ENCODE results near the gene RNF38. TPM values are rescaled to one million over a fixed set of nuclear protein-coding genes. Genes with fewer than 3 reads are reported as not detected.
"Not testable (repeated sequence)": the region's sequence is repeated elsewhere in the genome, so short reads cannot be mapped to it uniquely, and the experiment has no call there.

RNF38 gene
- total RNA-seq, result 10 to 100 TPM; 37.0 to 40.2 TPM

- no peak for DNase-seq
- Mint-ChIP-seq H3K27me3 (no peaks in the 10 kb centered on the region), H3K9me3 (peaks cover 1% of the 10 kb centered on the region), H3K4me3 (peak within 1 kb of the TSS; percentile 95), H3K27ac (peak within 1 kb of the TSS; percentile 96), H3K36me3 (peaks cover 14% of the 10 kb centered on the region), H3K4me1 (peaks cover 37% of the 10 kb centered on the region)
These were observed at the start of gene RNF38 for GRCh38 chr9:36399980-36400331. Gene RNF38, minus strand, starts transcription at chr9:36400269. Its CDS starts 161 bp downstream, at chr9:36400108.

GRCh38 chr9:36448555-36448954, 48.5 kb upstream of the RNF38 start:
- not testable (repeated sequence) for H3K27ac Mint-ChIP-seq, H3K27me3 Mint-ChIP-seq, DNase-seq, H3K4me3 Mint-ChIP-seq, H3K36me3 Mint-ChIP-seq, H3K9me3 Mint-ChIP-seq
- H3K4me1 Mint-ChIP-seq, result peaks cover 19% of the 10 kb centered on the region

GRCh38 chr9:36448017-36448416, 47.9 kb upstream of the RNF38 start:
- Mint-ChIP-seq H3K4me3 (no peak overlapping the region), H3K27me3 (no peaks in the 10 kb centered on the region), H3K4me1 (peaks cover 22% of the 10 kb centered on the region), H3K9me3 (no peaks in the 10 kb centered on the region), H3K27ac (no peak overlapping the region), H3K36me3 (peaks cover 9% of the 10 kb centered on the region)
- no peak for DNase-seq

GRCh38 chr9:36446678-36447077, 46.6 kb upstream of the RNF38 start:
- not testable (repeated sequence) for H3K9me3 Mint-ChIP-seq, H3K27me3 Mint-ChIP-seq, H3K36me3 Mint-ChIP-seq, H3K27ac Mint-ChIP-seq, DNase-seq, H3K4me3 Mint-ChIP-seq
- peaks cover 31% of the 10 kb centered on the region for H3K4me1 Mint-ChIP-seq

GRCh38 chr9:36445800-36446361, 45.8 kb upstream of the RNF38 start:
- Mint-ChIP-seq H3K27ac (no peak overlapping the region), H3K4me3 (no peak overlapping the region), H3K9me3 (no peaks in the 10 kb centered on the region), H3K4me1 (peaks cover 33% of the 10 kb centered on the region), H3K27me3 (no peaks in the 10 kb centered on the region), H3K36me3 (peaks cover 6% of the 10 kb centered on the region)
- no peak for DNase-seq

GRCh38 chr9:36444203-36444602, 44.1 kb upstream of the RNF38 start:
- H3K27me3 Mint-ChIP-seq, result no peaks in the 10 kb centered on the region
- peaks cover 34% of the 10 kb centered on the region for H3K4me1 Mint-ChIP-seq
- DNase-seq, result no peak
- peaks cover 12% of the 10 kb centered on the region for H3K36me3 Mint-ChIP-seq
- no peak overlapping the region for H3K4me3 Mint-ChIP-seq
- H3K27ac Mint-ChIP-seq, result no peak overlapping the region
- no peaks in the 10 kb centered on the region for H3K9me3 Mint-ChIP-seq

GRCh38 chr9:36443581-36443980, 43.5 kb upstream of the RNF38 start:
- Mint-ChIP-seq H3K4me3 (no peak overlapping the region), H3K4me1 (peaks cover 37% of the 10 kb centered on the region), H3K9me3 (no peaks in the 10 kb centered on the region), H3K27ac (no peak overlapping the region), H3K36me3 (peaks cover 12% of the 10 kb centered on the region), H3K27me3 (no peaks in the 10 kb centered on the region)
- no peak for DNase-seq

- Mint-ChIP-seq H3K4me3 (no peak overlapping the region), H3K27me3 (no peaks in the 10 kb centered on the region), H3K9me3 (no peaks in the 10 kb centered on the region), H3K27ac (no peak overlapping the region), H3K4me1 (peaks cover 38% of the 10 kb centered on the region), H3K36me3 (peaks cover 12% of the 10 kb centered on the region)
- no peak for DNase-seq
These were observed 42.6 kb upstream of the RNF38 start for GRCh38 chr9:36442710-36443109.

GRCh38 chr9:36441966-36442365, 41.9 kb upstream of the RNF38 start:
- Mint-ChIP-seq H3K27ac (peak overlapping the region; percentile 0), H3K36me3 (peaks cover 12% of the 10 kb centered on the region), H3K27me3 (no peaks in the 10 kb centered on the region), H3K4me1 (peaks cover 39% of the 10 kb centered on the region), H3K4me3 (no peak overlapping the region), H3K9me3 (no peaks in the 10 kb centered on the region)
- no peak for DNase-seq

- Mint-ChIP-seq H3K27ac (no peak overlapping the region), H3K4me1 (peaks cover 35% of the 10 kb centered on the region), H3K36me3 (peaks cover 11% of the 10 kb centered on the region), H3K9me3 (no peaks in the 10 kb centered on the region), H3K27me3 (no peaks in the 10 kb centered on the region), H3K4me3 (no peak overlapping the region)
- no peak for DNase-seq
These were observed 38.6 kb upstream of the RNF38 start for GRCh38 chr9:36438536-36439236.

- no peaks in the 10 kb centered on the region for H3K9me3 Mint-ChIP-seq
- H3K4me1 Mint-ChIP-seq, result peaks cover 29% of the 10 kb centered on the region
- DNase-seq, result no peak
- H3K36me3 Mint-ChIP-seq, result peaks cover 8% of the 10 kb centered on the region
- H3K4me3 Mint-ChIP-seq, result no peak overlapping the region
- no peaks in the 10 kb centered on the region for H3K27me3 Mint-ChIP-seq
- no peak overlapping the region for H3K27ac Mint-ChIP-seq
These were observed 37.7 kb upstream of the RNF38 start for GRCh38 chr9:36437790-36438189.

- no peak overlapping the region for H3K4me3 Mint-ChIP-seq
- no peaks in the 10 kb centered on the region for H3K27me3 Mint-ChIP-seq
- peaks cover 24% of the 10 kb centered on the region for H3K4me1 Mint-ChIP-seq
- DNase-seq, result no peak
- H3K27ac Mint-ChIP-seq, result no peak overlapping the region
- peaks cover 8% of the 10 kb centered on the region for H3K36me3 Mint-ChIP-seq
- no peaks in the 10 kb centered on the region for H3K9me3 Mint-ChIP-seq
These were observed 36.8 kb upstream of the RNF38 start for GRCh38 chr9:36436909-36437308.

- peaks cover 7% of the 10 kb centered on the region for H3K36me3 Mint-ChIP-seq
- peaks cover 20% of the 10 kb centered on the region for H3K4me1 Mint-ChIP-seq
- no peak overlapping the region for H3K27ac Mint-ChIP-seq
- no peaks in the 10 kb centered on the region for H3K9me3 Mint-ChIP-seq
- no peak overlapping the region for H3K4me3 Mint-ChIP-seq
- DNase-seq, result no peak
- H3K27me3 Mint-ChIP-seq, result no peaks in the 10 kb centered on the region
These were observed 33.3 kb upstream of the RNF38 start for GRCh38 chr9:36433386-36433785.

GRCh38 chr9:36431078-36431477, 31.0 kb upstream of the RNF38 start:
- peaks cover 21% of the 10 kb centered on the region for H3K4me1 Mint-ChIP-seq
- H3K4me3 Mint-ChIP-seq, result no peak overlapping the region
- peaks cover 1% of the 10 kb centered on the region for H3K9me3 Mint-ChIP-seq
- no peaks in the 10 kb centered on the region for H3K27me3 Mint-ChIP-seq
- peaks cover 10% of the 10 kb centered on the region for H3K36me3 Mint-ChIP-seq
- DNase-seq, result no peak
- H3K27ac Mint-ChIP-seq, result no peak overlapping the region

- no peak overlapping the region for H3K4me3 Mint-ChIP-seq
- no peak overlapping the region for H3K27ac Mint-ChIP-seq
- DNase-seq, result no peak
- peaks cover 1% of the 10 kb centered on the region for H3K9me3 Mint-ChIP-seq
- peaks cover 17% of the 10 kb centered on the region for H3K36me3 Mint-ChIP-seq
- H3K27me3 Mint-ChIP-seq, result no peaks in the 10 kb centered on the region
- H3K4me1 Mint-ChIP-seq, result peaks cover 23% of the 10 kb centered on the region
These were observed 26.9 kb upstream of the RNF38 start for GRCh38 chr9:36426945-36427344.

GRCh38 chr9:36426348-36426747, 26.3 kb upstream of the RNF38 start:
- Mint-ChIP-seq H3K9me3 (peaks cover 1% of the 10 kb centered on the region), H3K27ac (peak overlapping the region; percentile 29), H3K36me3 (peaks cover 17% of the 10 kb centered on the region), H3K27me3 (no peaks in the 10 kb centered on the region), H3K4me1 (peaks cover 23% of the 10 kb centered on the region), H3K4me3 (no peak overlapping the region)
- no peak for DNase-seq
